Natural killer cell treated with Interleukin-12 subunit alpha and Interleukin-12 subunit beta and Interleukin-15 and Interleukin-18, amount 100 ng/mL, for 72 hours (primary cell): ENCODE results near the gene ITCH. TPM values are rescaled to one million over a fixed set of nuclear protein-coding genes. Genes with fewer than 3 reads are reported as not detected.
"Not testable (repeated sequence)": the region's sequence is repeated elsewhere in the genome, so short reads cannot be mapped to it uniquely, and the experiment has no call there.

Experiments used
- ATAC-seq, 2 donors: fragments of 150-1000 bp; cut with Tn5 transposase in 1 of 2; sonication (Bioruptor Pico), chemical (Tn5 transposase) in 1 of 2; 2 replicates each; pipeline ENCODE4 v1.10.0; 2021
- DNase-seq: peaks from one replicate; pipeline ENCODE4 v3.0.0; 2022; ENCODE audit warnings: low spot score
- H3K27ac Mint-ChIP-seq, 2 donors: 1 replicate in 1 of 2; 2 replicates in 1 of 2; pipeline ENCODE4 v1.8.0; 2022; ENCODE audit warnings: mixed read lengths in 2 of 2, mild to moderate bottlenecking in 1 of 2, moderate library complexity in 1 of 2
- H3K27me3 Mint-ChIP-seq, 2 donors: 1 replicate in 1 of 2; 2 replicates in 1 of 2; pipeline ENCODE4 v1.8.0; 2022; ENCODE audit warnings: mixed read lengths in 2 of 2
- H3K36me3 Mint-ChIP-seq: one replicate; pipeline ENCODE4 v1.8.0; 2022; ENCODE audit warnings: mixed read lengths
- H3K4me1 Mint-ChIP-seq, 2 donors: 1 replicate in 1 of 2; 2 replicates in 1 of 2; pipeline ENCODE4 v1.8.0; 2022; ENCODE audit warnings: low read depth in 2 of 2, mixed read lengths in 2 of 2, mild to moderate bottlenecking in 1 of 2
- H3K4me3 Mint-ChIP-seq: one replicate; pipeline ENCODE4 v1.8.0; 2022; ENCODE audit warnings: mixed read lengths
- H3K9me3 Mint-ChIP-seq: 2 replicates; pipeline ENCODE4 v1.8.0; 2022; ENCODE audit warnings: mixed read lengths
- total RNA-seq, 2 donors: library from RNA; stranded (reverse); gene quantifications; one replicate each; pipeline ENCODE4 v1.2.3, GENCODE V29; 2022

Gene ITCH
- total RNA-seq, 2 donors from 2014 or later, result 79.5 to 83.6 TPM

DNA sequence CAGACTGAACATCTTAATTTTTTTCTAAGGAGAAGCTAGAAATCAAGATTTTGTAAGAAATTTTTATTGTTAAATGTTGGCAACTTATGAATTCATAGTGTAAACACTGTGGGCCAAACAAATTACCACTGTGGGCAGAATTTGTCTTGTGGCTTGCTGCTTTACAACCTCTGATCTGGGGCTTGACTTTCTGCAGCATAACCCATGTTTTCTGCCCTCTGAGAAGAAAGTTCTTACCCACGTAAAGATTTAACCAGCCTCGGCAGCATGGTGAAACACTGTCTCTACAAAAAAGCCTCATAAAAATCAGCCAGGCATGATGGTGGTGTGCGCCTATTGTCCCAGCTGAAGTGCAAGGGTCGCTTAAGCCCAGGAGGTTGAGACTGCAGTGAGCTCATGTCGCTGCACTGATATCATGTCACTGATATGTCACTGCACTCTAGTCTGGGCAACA is 12.9 kb downstream of the ITCH start:
- DNase-seq (no peak), ATAC-seq (no peak)
- H3K4me3 Mint-ChIP-seq, result no peak overlapping the region
- H3K27ac Mint-ChIP-seq, result peak overlapping the region in 1 of 2 donors; percentile 47
- H3K36me3 Mint-ChIP-seq, result no peaks in the 10 kb centered on the region
- H3K4me1 Mint-ChIP-seq, result peaks cover 28 to 35% of the 10 kb centered on the region in 2 donors
- H3K27me3 Mint-ChIP-seq, result no peaks in the 10 kb centered on the region
- H3K9me3 Mint-ChIP-seq, result no peaks in the 10 kb centered on the region

DNA sequence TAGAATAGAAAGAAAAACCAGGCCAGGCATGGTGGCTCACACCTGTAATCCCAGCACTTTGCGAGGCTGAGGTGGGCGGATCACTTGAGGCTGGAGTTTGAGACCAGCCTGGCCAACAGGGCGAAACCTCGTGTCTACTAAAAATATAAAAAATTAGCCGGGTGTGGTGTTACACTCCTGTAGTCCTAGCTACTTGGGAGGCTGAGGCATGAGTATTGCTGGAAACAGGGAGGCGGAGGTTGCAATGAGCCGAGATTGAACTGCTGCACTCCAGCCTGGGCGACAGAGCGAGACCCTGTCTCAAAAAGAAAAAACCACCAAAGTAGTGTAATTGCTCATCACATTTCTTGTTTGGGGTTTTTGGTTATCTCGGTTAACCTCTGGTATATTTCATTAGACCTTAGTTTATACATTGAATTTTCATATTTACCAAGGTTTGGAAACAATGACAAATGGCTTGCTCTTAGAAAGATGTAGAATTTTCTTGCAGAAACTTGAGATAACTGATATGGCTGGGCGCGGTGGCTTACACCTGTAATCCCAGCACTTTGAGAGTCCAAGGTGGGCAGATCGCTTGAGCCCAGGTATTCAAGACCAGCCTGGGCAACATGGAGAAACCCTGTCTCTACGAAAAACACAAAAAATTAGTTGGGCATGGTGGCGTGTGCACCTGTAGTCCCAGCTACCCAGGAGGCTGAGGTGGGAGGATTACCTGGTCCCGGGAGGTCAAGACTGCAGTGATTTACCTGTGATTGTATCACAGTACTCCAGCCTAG is 14.2 kb downstream of the ITCH start:
- H3K27me3 Mint-ChIP-seq, result no peaks in the 10 kb centered on the region
- peaks cover 30 to 35% of the 10 kb centered on the region in 2 donors for H3K4me1 Mint-ChIP-seq
- H3K4me3 Mint-ChIP-seq, result peak overlapping the region; percentile 63
- peak; percentile 45 to 81 for ATAC-seq
- peak overlapping the region; percentile 4 to 47 for H3K27ac Mint-ChIP-seq
- H3K9me3 Mint-ChIP-seq, result no peaks in the 10 kb centered on the region
- no peaks in the 10 kb centered on the region for H3K36me3 Mint-ChIP-seq
- DNase-seq, result no peak

DNA sequence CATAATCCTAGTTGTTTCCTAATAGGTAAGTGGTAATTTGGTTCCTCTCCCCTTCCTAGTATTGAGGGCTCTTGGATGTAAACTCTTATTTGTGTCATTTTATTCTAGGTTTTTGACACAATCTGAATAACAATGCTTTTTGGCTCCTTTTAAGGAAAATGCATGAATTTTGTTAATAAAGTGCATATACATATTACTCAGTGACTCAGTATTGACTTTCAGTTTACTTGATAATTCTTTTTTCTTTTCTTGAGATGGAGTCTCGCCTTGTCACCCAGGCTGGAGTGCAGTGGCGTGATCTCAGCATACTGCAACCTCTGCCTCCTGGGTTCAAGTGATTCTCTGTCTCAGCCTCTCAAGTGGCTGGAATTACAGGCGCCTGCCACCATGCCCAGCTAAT is 19.1 kb downstream of the ITCH start:
- ATAC-seq (no peak), DNase-seq (no peak)
- Mint-ChIP-seq H3K4me3 (no peak overlapping the region), H3K36me3 (no peaks in the 10 kb centered on the region), H3K27me3 (no peaks in the 10 kb centered on the region), H3K9me3 (no peaks in the 10 kb centered on the region), H3K4me1 (peaks cover 25 to 30% of the 10 kb centered on the region in 2 donors), H3K27ac (no peak overlapping the region)

DNA sequence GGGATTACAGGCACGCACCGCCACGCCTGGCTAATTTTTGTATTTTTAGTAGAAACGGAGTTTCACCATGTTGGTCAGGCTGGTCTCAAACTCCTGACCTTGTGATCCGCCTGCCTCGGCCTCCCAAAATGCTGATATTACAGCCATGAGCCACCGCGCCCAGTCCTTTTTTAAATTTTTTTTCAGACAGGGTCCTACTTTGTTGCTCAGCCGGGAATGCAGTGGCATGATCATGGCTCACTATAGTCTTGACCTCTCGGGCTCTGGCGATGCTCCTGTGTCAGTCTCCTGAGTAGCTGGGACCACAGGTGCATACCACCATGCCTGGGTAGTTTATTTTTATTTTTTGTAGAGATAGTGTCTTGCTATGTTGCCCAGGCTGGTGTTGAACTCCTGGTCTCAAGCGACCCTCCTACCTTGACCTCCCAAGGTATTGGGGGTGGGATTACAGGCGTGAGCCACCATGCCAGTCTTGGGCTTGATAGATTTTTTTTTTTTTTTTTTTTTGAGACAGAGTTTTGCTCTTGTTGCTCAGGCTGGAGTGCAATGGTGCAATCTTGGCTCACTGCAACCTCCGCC is 19.9 kb downstream of the ITCH start:
- not testable (repeated sequence) for H3K4me3 Mint-ChIP-seq, DNase-seq, H3K27ac Mint-ChIP-seq, ATAC-seq, H3K9me3 Mint-ChIP-seq, H3K27me3 Mint-ChIP-seq, H3K36me3 Mint-ChIP-seq
- H3K4me1 Mint-ChIP-seq, result peaks cover 23 to 26% of the 10 kb centered on the region in 2 donors

DNA sequence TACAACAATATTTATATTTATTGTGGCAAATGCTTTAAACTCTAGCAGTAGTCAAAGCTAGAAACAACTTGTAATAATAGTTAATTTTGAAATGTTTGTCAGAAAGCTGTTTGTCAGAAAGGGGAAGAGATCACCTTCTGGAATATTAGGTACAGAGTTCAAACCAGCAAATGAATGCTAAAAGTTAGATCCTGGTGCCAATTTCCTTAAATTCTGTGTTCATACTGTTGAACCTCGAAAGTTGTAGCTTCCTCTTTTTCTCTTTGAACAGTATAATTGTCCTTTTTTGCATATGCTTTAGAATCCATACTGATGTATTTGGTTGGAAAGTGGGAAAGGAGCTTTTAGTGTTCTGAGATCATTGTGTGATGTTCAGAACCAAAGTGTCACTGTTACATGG is 22.4 kb downstream of the ITCH start:
- H3K4me3 Mint-ChIP-seq, result no peak overlapping the region
- peaks cover 28 to 29% of the 10 kb centered on the region in 2 donors for H3K4me1 Mint-ChIP-seq
- ATAC-seq (no peak), DNase-seq (no peak)
- no peaks in the 10 kb centered on the region for H3K27me3 Mint-ChIP-seq
- peaks cover 5% of the 10 kb centered on the region for H3K36me3 Mint-ChIP-seq
- H3K9me3 Mint-ChIP-seq, result no peaks in the 10 kb centered on the region
- peak overlapping the region in 1 of 2 donors; percentile 21 for H3K27ac Mint-ChIP-seq

DNA sequence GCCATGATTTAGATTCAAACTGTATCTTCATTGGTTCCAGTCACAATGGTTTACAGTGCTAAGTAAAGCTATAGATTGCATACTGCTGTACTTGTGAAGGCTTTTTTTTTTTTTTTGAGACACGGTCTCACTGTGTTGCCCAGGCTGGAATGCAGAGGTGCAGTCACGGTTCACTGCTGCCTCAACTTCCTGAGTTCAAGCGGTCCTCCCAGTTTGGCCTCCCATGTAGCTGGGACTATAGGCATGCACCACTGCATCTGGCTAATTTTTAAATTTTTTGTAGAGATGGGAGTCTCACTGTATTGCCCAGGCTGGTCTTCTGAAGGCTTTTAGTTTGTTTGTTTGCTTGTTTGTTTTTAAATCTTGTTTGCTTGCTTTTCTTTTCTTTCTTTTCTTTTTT is 24.9 kb downstream of the ITCH start:
- Mint-ChIP-seq H3K36me3 (peaks cover 6% of the 10 kb centered on the region), H3K4me3 (no peak overlapping the region), H3K27ac (peak overlapping the region; percentile 36 to 80), H3K27me3 (no peaks in the 10 kb centered on the region), H3K9me3 (no peaks in the 10 kb centered on the region), H3K4me1 (peaks cover 31 to 37% of the 10 kb centered on the region in 2 donors)
- DNase-seq (no peak), ATAC-seq (no peak)

DNA sequence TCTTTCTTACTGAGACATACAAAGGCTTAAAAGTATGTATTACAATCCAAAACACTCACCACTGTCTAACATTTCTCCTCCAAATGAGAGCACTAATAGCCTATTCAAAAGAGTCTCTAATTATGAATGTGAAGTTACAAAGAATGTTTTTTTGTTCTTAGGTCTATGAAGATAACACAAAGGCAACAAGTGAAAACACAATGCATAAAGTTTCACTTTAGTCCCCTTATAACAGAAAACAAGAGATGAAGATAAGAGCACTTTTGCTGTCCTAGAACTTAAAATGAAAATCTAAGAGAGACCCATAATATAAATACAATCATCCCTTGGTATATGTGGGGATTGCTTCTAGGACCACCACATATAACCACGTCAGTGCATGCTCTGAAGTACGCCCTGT is 25.6 kb downstream of the ITCH start:
- Mint-ChIP-seq H3K4me3 (peak overlapping the region; percentile 11), H3K27me3 (no peaks in the 10 kb centered on the region), H3K4me1 (peaks cover 35 to 42% of the 10 kb centered on the region in 2 donors), H3K36me3 (peaks cover 12% of the 10 kb centered on the region), H3K27ac (peak overlapping the region; percentile 36 to 80), H3K9me3 (no peaks in the 10 kb centered on the region)
- DNase-seq (no peak), ATAC-seq (no peak)

DNA sequence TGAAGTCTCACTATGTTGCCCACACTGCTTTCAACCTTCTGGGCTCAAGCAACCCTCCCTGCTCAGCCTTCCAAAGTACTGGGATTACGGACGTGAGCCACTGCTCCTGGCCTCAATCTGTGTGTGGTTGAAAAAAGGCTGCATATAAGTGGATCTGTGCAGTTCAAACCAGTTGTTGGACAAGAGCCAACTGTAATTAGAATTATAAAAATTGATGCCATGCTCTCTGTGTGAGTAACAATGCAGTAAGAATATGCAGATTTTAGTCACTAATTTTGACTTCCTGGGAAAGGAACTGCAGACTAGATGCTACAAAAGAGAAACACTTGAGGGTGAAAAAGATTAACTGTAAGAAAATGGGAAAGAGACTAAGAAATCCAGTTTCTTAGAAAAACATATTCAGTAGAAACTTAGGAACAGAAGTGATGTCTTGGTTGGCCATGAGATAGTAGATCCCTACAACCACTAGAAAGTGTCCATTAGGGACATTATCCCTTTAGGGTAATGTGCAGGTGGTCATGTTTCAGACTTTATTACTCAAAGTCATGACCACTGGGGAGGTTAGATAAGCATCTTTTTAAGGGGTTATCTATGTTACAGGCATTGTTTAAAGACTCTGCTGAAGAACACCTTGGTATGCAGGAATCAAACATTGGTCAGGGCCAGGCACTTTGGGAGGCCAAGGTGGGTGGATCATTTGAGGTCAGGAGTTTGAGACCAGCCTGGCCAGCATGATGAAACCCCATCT is 26.3 kb downstream of the ITCH start:
- Mint-ChIP-seq H3K4me1 (peaks cover 35 to 42% of the 10 kb centered on the region in 2 donors), H3K36me3 (peaks cover 12% of the 10 kb centered on the region), H3K27ac (peak overlapping the region in 1 of 2 donors; percentile 43), H3K9me3 (no peaks in the 10 kb centered on the region), H3K27me3 (no peaks in the 10 kb centered on the region), H3K4me3 (no peak overlapping the region)
- DNase-seq, result no peak
- ATAC-seq, result no peak

DNA sequence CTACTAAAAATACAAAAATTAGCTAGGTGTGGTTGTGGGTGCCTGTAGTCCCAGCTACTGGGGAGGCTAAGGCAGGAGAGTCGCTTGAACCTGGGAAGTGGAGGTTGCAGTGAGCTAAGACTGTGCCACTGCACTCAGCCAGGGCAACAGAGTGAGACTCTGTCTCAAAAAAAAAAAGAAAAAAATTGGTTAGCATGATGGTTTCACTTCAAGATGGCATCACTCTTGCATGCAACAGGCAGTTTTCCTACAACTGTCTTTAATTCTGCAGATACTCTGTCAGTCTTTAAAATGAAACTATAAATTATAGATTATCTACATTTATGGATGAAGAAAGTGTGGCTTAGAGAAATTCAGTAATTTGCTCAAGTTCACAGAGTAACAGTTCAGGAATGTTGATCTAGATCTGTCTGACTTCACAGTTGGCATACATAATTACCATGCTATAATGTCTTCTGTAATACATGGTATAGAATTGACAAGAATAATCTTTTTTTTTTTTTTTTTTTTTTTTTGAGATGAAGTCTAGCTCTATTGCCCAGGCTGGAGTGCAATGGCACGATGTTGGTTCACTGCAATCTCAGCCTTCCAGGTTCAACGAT is 27.0 kb downstream of the ITCH start:
- H3K9me3 Mint-ChIP-seq, result no peaks in the 10 kb centered on the region
- no peaks in the 10 kb centered on the region for H3K27me3 Mint-ChIP-seq
- peaks cover 12% of the 10 kb centered on the region for H3K36me3 Mint-ChIP-seq
- peak overlapping the region in 1 of 2 donors; percentile 43 for H3K27ac Mint-ChIP-seq
- peaks cover 39 to 42% of the 10 kb centered on the region in 2 donors for H3K4me1 Mint-ChIP-seq
- DNase-seq, result no peak
- H3K4me3 Mint-ChIP-seq, result no peak overlapping the region
- ATAC-seq, result no peak

DNA sequence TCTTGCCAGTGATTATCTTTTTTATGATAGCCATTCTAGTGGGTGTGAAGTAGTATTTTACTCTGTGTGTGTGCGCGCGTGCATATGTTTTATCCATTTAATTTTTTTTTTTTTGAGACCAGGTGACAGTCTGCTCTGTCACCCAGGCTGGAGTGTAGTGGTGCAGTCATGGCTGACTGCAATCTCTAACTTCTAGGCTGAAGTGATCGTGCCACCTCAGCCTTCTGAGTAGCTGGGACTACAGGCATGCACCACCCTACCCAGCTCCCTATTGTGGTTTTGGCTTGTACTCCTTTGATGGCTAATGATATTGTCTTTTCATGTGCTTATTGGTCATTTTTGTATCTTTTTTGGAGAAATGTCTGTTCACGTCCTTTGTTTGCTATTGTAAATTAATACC is 33.3 kb downstream of the ITCH start:
- Mint-ChIP-seq H3K4me1 (peaks cover 26 to 35% of the 10 kb centered on the region in 2 donors), H3K9me3 (no peaks in the 10 kb centered on the region), H3K4me3 (no peak overlapping the region), H3K27me3 (no peaks in the 10 kb centered on the region), H3K27ac (no peak overlapping the region), H3K36me3 (peaks cover 17% of the 10 kb centered on the region)
- DNase-seq, result no peak
- ATAC-seq, result no peak

DNA sequence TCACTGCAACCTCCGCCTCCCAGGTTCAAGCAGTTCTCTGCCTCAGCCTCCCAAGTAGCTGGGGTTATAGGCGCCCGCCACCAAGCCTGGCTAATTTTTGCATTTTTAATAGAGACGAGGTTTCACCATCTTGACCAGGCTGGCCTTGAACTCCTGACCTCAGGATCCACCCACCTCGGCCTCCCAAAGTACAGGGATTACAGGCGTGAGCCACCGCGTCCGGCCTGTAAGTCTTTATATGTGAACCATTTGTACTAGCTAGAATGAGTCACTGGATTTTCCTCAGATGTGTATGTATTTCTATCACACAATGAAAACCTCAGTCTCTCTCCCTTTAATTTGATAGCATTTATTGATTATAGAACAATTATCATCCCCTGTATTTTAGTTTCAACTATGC is 34.0 kb downstream of the ITCH start:
- ATAC-seq, result peak in 1 of 2 donors; percentile 62
- no peaks in the 10 kb centered on the region for H3K9me3 Mint-ChIP-seq
- H3K27me3 Mint-ChIP-seq, result no peaks in the 10 kb centered on the region
- no peak for DNase-seq
- H3K4me3 Mint-ChIP-seq, result no peak overlapping the region
- peaks cover 17% of the 10 kb centered on the region for H3K36me3 Mint-ChIP-seq
- H3K4me1 Mint-ChIP-seq, result peaks cover 29 to 39% of the 10 kb centered on the region in 2 donors
- peak overlapping the region; percentile 40 to 64 for H3K27ac Mint-ChIP-seq

DNA sequence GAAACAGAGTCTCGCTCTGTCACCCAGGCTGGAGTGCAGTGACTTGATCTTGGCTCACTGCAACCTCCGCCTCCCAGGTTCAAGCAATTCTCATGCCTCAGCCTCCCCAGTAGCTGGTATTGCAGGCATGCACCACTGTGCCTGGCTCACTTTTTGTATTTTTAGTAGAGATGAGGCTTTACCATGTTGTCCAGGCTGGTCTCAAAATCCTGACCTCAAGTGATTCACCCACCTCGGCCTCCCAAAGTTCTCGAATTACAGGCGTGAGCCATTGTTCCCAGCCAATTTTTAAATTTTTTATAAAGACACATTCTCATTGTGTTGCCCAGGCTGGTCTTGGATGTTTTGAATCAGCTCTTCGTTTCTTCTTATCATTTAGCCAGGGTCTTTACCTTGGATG is 37.7 kb downstream of the ITCH start:
- peak overlapping the region; percentile 46 to 67 for H3K27ac Mint-ChIP-seq
- H3K4me1 Mint-ChIP-seq, result peaks cover 32 to 46% of the 10 kb centered on the region in 2 donors
- H3K4me3 Mint-ChIP-seq, H3K9me3 Mint-ChIP-seq, ATAC-seq, H3K27me3 Mint-ChIP-seq, H3K36me3 Mint-ChIP-seq, DNase-seq: not testable (repeated sequence)

DNA sequence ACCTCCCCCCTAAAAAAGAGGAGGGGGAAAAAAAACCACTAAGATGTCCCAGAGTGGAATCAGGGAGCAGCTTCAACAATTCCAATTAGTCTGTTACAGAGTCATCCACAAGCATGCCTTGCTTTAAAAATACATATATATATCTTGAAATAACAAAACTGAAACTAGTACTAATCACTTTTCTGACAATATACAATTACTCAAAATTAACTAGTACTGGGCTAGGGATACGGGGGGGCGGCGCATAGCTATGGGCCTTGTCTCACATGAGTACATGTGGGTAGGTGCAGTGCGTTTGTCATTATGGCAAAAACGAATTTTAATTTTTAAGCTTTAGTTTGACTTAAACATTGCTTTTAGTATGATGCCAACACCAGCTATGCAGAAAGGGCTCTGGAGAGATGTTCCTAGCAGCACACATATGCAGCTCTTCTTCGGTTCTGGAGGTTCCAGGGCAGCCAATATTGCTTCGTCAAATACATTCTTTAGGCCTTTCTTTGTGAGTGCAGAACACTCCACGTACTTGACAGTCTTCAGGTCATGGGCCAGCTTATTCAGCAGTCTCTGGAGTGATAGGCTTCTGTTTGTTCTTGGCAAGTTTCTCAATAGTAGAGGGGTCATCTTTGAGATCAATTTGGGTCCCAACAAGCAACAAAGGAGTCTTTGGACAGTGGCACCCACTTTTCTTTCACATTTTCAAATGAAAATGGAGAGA is 38.8 kb downstream of the ITCH start:
- Mint-ChIP-seq H3K9me3 (no peaks in the 10 kb centered on the region), H3K4me1 (peaks cover 33 to 44% of the 10 kb centered on the region in 2 donors), H3K27ac (peak overlapping the region; percentile 26 to 67), H3K4me3 (no peak overlapping the region), H3K36me3 (peaks cover 10% of the 10 kb centered on the region), H3K27me3 (no peaks in the 10 kb centered on the region)
- DNase-seq, result no peak
- no peak for ATAC-seq
